DMS79 treated with DMSO at 0.1 percent for 48 hours (cell line): ENCODE data around the gene SAP30L.

ENCODE experiments used
- DNase-seq: peaks from one replicate; lab custom pipeline; 2025; lab: John Stamatoyannopoulos, UW

SAP30L gene

GRCh38 chr5:154466147-154466546 is 20.4 kb downstream of the SAP30L start:
- DNase-seq: no peak

- DNase-seq: no peak
Observed at GRCh38 chr5:154466671-154467070, 20.9 kb downstream of the SAP30L start.

- peak; percentile 47 for DNase-seq
Observed at GRCh38 chr5:154467655-154468354, 22.0 kb downstream of the SAP30L start.

- no peak for DNase-seq
Observed at GRCh38 chr5:154470137-154470536, 24.3 kb downstream of the SAP30L start.

GRCh38 chr5:154470947-154471870 is 25.4 kb downstream of the SAP30L start:
- DNase-seq: no peak

- DNase-seq: no peak
Observed at GRCh38 chr5:154472871-154473580, 27.2 kb downstream of the SAP30L start.

- DNase-seq: no peak
Observed at GRCh38 chr5:154473581-154474283, 27.9 kb downstream of the SAP30L start.

GRCh38 chr5:154474396-154475334 is 28.9 kb downstream of the SAP30L start:
- DNase-seq: no peak

- DNase-seq: no peak
Observed at GRCh38 chr5:154475591-154476353, 30.0 kb downstream of the SAP30L start.

GRCh38 chr5:154476354-154477205 is 30.8 kb downstream of the SAP30L start:
- DNase-seq: no peak

GRCh38 chr5:154477382-154478223 is 31.8 kb downstream of the SAP30L start:
- no peak for DNase-seq

GRCh38 chr5:154478224-154478565 is 32.4 kb downstream of the SAP30L start, which contains the start of gene HAND1:
Gene HAND1, minus strand, starts transcription at chr5:154478227. Its CDS starts 219 bp downstream, at chr5:154478008.
- DNase-seq: peak; percentile 15

GRCh38 chr5:154478752-154479159 is 33.0 kb downstream of the SAP30L start:
- DNase-seq: no peak

- DNase-seq: no peak
Observed at GRCh38 chr5:154479160-154479943, 33.6 kb downstream of the SAP30L start.

GRCh38 chr5:154479944-154480750 is 34.4 kb downstream of the SAP30L start:
- no peak for DNase-seq

- no peak for DNase-seq
Observed at GRCh38 chr5:154480847-154481246, 35.0 kb downstream of the SAP30L start.
